MM.1S (cell line): ENCODE results near the gene LRIT2.

Experiments used
- DNase-seq: peaks from one replicate; pipeline ENCODE4 v3.0.0-alpha.2; 2015
- H2AFZ ChIP-seq: fragments of 300-600 bp; sonication (generic); 2 replicates; pipeline ENCODE4 v1.6.0; 2016; ENCODE audit warnings: antibody characterized with exemption, low read length
- H3F3A ChIP-seq: fragments of 300-600 bp; sonication (generic); 2 replicates; pipeline ENCODE4 v1.6.1; 2016; ENCODE audit warnings: mild to moderate bottlenecking, antibody characterized with exemption, low read length, moderate library complexity, mixed read lengths; ENCODE audit not compliant: insufficient read depth
- H3K27ac ChIP-seq: fragments of 300-600 bp; sonication (generic); 2 replicates; pipeline ENCODE4 v1.5.1; 2016; ENCODE audit warnings: mild to moderate bottlenecking, low read length
- H3K27me3 ChIP-seq: fragments of 300-600 bp; sonication (generic); replicated peaks from 2 replicates; pipeline ENCODE4 v1.6.0; 2016; ENCODE audit warnings: low read length; ENCODE audit not compliant: insufficient read depth
- H3K36me3 ChIP-seq: fragments of 300-600 bp; sonication (generic); replicated peaks from 2 replicates; pipeline ENCODE4 v1.6.1; 2016; ENCODE audit warnings: mild to moderate bottlenecking, low read length, mixed read lengths; ENCODE audit not compliant: insufficient read depth
- H3K4me1 ChIP-seq: fragments of 300-600 bp; sonication (generic); 2 replicates; pipeline ENCODE4 v1.6.1; 2016; ENCODE audit warnings: low read length, mixed read lengths
- H3K4me2 ChIP-seq: fragments of 300-600 bp; sonication (generic); 2 replicates; pipeline ENCODE4 v1.6.0; 2016; ENCODE audit warnings: low read depth, low read length
- H3K4me3 ChIP-seq: fragments of 300-600 bp; sonication (generic); 2 replicates; pipeline ENCODE4 v1.5.1; 2016; ENCODE audit warnings: low read length, mixed read lengths
- H3K79me2 ChIP-seq: fragments of 300-600 bp; sonication (generic); 2 replicates; pipeline ENCODE4 v1.6.1; 2016; ENCODE audit warnings: mixed run types, low read length, mixed read lengths
- H3K9ac ChIP-seq: fragments of 300-600 bp; sonication (generic); 2 replicates; pipeline ENCODE4 v1.6.1; 2016; ENCODE audit warnings: low read length, mixed read lengths
- H3K9me2 ChIP-seq: fragments of 300-600 bp; sonication (generic); replicated peaks from 2 replicates; pipeline ENCODE4 v1.6.1; 2016; ENCODE audit warnings: mild to moderate bottlenecking, low read length, mixed read lengths; ENCODE audit not compliant: insufficient read depth
- H3K9me3 ChIP-seq: fragments of 300-600 bp; sonication (generic); replicated peaks from 2 replicates; pipeline ENCODE4 v1.6.1; 2016; ENCODE audit warnings: mild to moderate bottlenecking, low read length, mixed read lengths; ENCODE audit not compliant: insufficient read depth
- H4K20me1 ChIP-seq: fragments of 300-600 bp; sonication (generic); 2 replicates; pipeline ENCODE4 v1.6.1; 2016; ENCODE audit warnings: mild to moderate bottlenecking, low read length, moderate library complexity, mixed read lengths; ENCODE audit not compliant: insufficient read depth
- EZH2 ChIP-seq: fragments of 300-600 bp; sonication (generic); optimal IDR thresholded peaks from 2 replicates; pipeline ENCODE3; 2017; ENCODE audit warnings: low read depth, mild to moderate bottlenecking, antibody characterized with exemption, low read length, mixed read lengths
- EZH2phosphoT487 ChIP-seq: fragments of 300-600 bp; sonication (generic); IDR thresholded peaks from 2 replicates; pipeline ENCODE4 v1.6.1; 2018; ENCODE audit warnings: antibody characterized with exemption, low read length
- TF ChIP-seq, protein P1 (sequence below): fragments of 300-600 bp; sonication (generic); IDR thresholded peaks from 2 replicates; pipeline ENCODE4 v1.5.1; 2016; ENCODE audit warnings: antibody characterized with exemption, low read length, mixed read lengths

Gene LRIT2

DNA sequence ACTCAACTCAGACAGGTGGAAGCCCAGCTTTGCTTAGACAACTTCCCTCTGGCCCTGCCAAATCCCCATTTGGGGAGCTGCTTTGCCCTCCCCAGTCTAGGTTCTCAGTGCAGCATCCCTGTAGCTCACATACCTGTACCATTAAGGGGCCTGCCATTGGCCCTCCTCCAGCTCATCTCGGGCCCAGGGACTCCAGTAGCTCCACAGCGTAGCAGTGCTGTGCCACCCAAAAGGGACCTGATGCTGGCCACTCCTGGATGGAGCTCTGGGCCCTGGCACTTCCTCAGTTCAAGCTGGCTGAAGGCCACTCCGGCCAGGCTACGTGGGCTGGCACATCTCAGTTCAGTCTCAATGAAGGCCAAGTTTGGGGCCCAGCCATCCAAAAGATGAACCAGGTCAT lies 8.6 kb upstream of the LRIT2 start:
- Histone ChIP-seq H4K20me1 (no peaks in the 10 kb centered on the region), H3K9me2 (no peaks in the 10 kb centered on the region), H3F3A (no peaks in the 10 kb centered on the region), H3K27me3 (no peaks in the 10 kb centered on the region), H3K27ac (no peak overlapping the region), H3K4me1 (no peaks in the 10 kb centered on the region), H3K9me3 (no peaks in the 10 kb centered on the region), H3K4me3 (no peak overlapping the region), H3K4me2 (no peak overlapping the region), H2AFZ (no peak overlapping the region), H3K79me2 (no peaks in the 10 kb centered on the region), H3K36me3 (no peaks in the 10 kb centered on the region), H3K9ac (no peak overlapping the region)
- no peak for DNase-seq
- TF ChIP-seq, protein P1, sequence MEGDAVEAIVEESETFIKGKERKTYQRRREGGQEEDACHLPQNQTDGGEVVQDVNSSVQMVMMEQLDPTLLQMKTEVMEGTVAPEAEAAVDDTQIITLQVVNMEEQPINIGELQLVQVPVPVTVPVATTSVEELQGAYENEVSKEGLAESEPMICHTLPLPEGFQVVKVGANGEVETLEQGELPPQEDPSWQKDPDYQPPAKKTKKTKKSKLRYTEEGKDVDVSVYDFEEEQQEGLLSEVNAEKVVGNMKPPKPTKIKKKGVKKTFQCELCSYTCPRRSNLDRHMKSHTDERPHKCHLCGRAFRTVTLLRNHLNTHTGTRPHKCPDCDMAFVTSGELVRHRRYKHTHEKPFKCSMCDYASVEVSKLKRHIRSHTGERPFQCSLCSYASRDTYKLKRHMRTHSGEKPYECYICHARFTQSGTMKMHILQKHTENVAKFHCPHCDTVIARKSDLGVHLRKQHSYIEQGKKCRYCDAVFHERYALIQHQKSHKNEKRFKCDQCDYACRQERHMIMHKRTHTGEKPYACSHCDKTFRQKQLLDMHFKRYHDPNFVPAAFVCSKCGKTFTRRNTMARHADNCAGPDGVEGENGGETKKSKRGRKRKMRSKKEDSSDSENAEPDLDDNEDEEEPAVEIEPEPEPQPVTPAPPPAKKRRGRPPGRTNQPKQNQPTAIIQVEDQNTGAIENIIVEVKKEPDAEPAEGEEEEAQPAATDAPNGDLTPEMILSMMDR = no peak
- no peak for TF ChIP-seq EZH2

DNA sequence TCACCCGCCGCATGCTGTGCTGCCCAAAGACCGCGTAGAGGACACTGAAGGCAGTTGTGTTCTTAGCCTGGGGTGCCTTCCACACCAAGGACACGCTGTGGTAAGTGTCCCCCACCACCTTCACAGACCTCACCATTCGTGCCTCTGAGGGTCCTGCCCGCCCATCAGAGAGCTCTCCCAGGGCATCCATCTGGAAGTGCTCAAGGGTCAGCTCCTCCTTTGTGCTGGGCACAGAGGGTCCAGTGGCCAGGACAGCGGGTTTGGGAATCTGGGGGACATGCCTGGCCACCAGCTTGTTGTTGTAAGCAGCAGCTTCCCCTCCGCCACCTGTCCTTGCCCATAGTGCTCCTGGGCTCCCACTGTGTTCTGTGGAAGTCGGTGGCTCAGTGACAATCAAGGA lies 7.0 kb upstream of the LRIT2 start:
- TF ChIP-seq, protein P1 = no peak
- TF ChIP-seq EZH2phosphoT487 (no peak), EZH2 (no peak)

DNA sequence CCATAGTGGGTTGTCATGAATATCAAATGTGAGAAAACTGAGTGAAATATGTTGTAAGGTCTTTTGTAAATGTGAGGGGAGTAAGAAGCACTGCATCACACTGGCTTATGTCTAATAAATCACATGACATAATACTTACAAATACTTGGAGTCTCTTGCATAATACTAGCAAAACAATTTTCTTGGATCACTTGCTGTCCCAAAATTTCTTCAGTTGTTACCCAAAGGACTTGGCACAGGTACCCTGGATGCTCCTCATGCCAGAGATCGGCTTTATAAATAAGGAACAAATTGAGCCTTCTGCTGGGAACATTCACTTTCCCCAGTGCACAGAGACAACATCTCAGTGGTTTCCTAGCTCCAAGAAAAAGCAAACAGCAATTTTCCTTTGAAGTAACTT lies 5.0 kb upstream of the LRIT2 start:
- no peaks in the 10 kb centered on the region for H3K36me3 ChIP-seq
- H3K9ac ChIP-seq = no peak overlapping the region
- H3K4me2 ChIP-seq = no peak overlapping the region
- no peaks in the 10 kb centered on the region for H3K4me1 ChIP-seq
- H2AFZ ChIP-seq = no peak overlapping the region
- no peak overlapping the region for H3K4me3 ChIP-seq
- no peaks in the 10 kb centered on the region for H4K20me1 ChIP-seq
- H3K9me2 ChIP-seq = no peaks in the 10 kb centered on the region
- TF ChIP-seq, protein P1 = no peak
- TF ChIP-seq EZH2 (no peak), EZH2phosphoT487 (no peak)
- no peak overlapping the region for H3K27ac ChIP-seq
- no peaks in the 10 kb centered on the region for H3F3A ChIP-seq
- H3K79me2 ChIP-seq = no peaks in the 10 kb centered on the region
- DNase-seq = no peak
- no peaks in the 10 kb centered on the region for H3K27me3 ChIP-seq
- H3K9me3 ChIP-seq = no peaks in the 10 kb centered on the region

More for the DNA sequence above, 7.0 kb upstream of the LRIT2 start:
- Histone ChIP-seq H3K9me2 (no peaks in the 10 kb centered on the region), H2AFZ (no peak overlapping the region), H3K4me3 (no peak overlapping the region), H3K27me3 (no peaks in the 10 kb centered on the region), H3K36me3 (no peaks in the 10 kb centered on the region), H3F3A (no peaks in the 10 kb centered on the region), H3K4me2 (no peak overlapping the region), H4K20me1 (no peaks in the 10 kb centered on the region), H3K9ac (no peak overlapping the region), H3K27ac (no peak overlapping the region), H3K79me2 (no peaks in the 10 kb centered on the region), H3K4me1 (no peaks in the 10 kb centered on the region), H3K9me3 (no peaks in the 10 kb centered on the region)
- DNase-seq = no peak

DNA sequence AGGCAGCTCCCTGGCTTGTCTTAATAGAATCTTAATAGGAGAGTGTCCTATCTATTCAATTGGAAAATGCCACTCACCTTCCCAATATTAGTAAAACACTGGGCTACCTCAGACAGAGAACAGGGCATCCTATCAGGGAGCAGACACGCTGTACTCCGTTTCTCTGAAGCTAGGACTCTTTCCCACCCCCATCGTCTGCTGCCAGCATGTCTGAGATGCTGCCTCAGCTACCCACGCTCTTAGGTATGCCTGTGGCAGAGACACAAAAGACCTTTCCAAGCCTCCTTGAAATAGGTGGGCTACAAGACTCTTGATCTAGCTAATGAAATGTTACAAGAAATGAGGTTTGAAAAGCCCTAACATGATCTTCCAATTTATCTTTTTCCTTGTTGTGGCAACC lies 2.5 kb upstream of the LRIT2 start:
- Histone ChIP-seq H3K79me2 (no peaks in the 10 kb centered on the region), H3K9me3 (no peaks in the 10 kb centered on the region), H2AFZ (no peak overlapping the region), H3K36me3 (no peaks in the 10 kb centered on the region), H3K9me2 (no peaks in the 10 kb centered on the region), H3K4me3 (no peak overlapping the region), H3K27me3 (no peaks in the 10 kb centered on the region), H3K9ac (no peak overlapping the region), H3K4me1 (no peaks in the 10 kb centered on the region), H4K20me1 (no peaks in the 10 kb centered on the region), H3K4me2 (no peak overlapping the region), H3F3A (no peaks in the 10 kb centered on the region), H3K27ac (no peak overlapping the region)
- no peak for TF ChIP-seq EZH2phosphoT487
- no peak for TF ChIP-seq EZH2
- TF ChIP-seq, protein P1 = no peak
- no peak for DNase-seq
